Measurements from ENCODE around the gene TTC24. TPM values are rescaled to one million over a fixed set of nuclear protein-coding genes. Genes with fewer than 3 reads are reported as not detected.

The TTC24 gene
- polyA plus RNA-seq, 1 donor from 2014 or later = not detected

DNA sequence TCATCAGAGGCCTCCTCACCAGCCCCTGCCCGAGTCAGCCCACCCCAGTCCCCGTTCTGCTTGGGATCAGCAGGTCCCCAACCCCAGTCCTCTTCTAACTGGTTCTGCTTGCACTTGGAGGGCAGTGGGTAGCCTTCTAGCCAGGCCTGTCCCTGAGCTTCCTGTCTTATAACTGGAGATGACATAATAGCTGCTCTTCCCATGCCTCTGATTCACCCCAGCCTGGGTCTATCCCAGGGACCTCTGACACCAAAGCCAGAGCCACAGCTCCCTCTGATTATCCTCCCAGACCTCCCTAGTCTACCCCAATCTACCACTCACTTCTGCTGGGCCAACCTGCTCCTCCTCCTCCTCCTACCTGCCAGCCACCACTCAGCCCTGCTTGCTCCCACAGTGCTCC is 38.6 kb upstream of the TTC24 start:
- no peaks in the 10 kb centered on the region for H3K9me2 ChIP-seq (ENCODE audit: insufficient read depth, low read length)
- H3K4me2 ChIP-seq (ENCODE audit: low read length) = no peak overlapping the region
- H3K9ac ChIP-seq (ENCODE audit: low read length) = no peak overlapping the region
- H3K36me3 ChIP-seq (ENCODE audit: insufficient read depth, low read length) = no peaks in the 10 kb centered on the region
- TF ChIP-seq MXI1 (conservative IDR thresholded peaks at IDR 0.05; ENCODE audit: poor library complexity, severe bottlenecking) (no peak), EZH2 (IDR thresholded peaks at IDR 0.05; ENCODE audit: borderline replicate concordance, insufficient read depth, low read length, poor library complexity, severe bottlenecking) (no peak), TAF1 (IDR thresholded peaks at IDR 0.05; ENCODE audit: low read depth) (no peak)
- H3K9me3 ChIP-seq (ENCODE audit: low read length) = no peaks in the 10 kb centered on the region
- no peak overlapping the region for H2AFZ ChIP-seq (ENCODE audit: low read depth, low read length)
- no peaks in the 10 kb centered on the region for H3K79me2 ChIP-seq (replicated peaks; ENCODE audit: insufficient read depth, low read length)
- no peaks in the 10 kb centered on the region for H3F3A ChIP-seq (ENCODE audit: insufficient read depth, low read length, poor library complexity, severe bottlenecking)
- no peaks in the 10 kb centered on the region for H4K20me1 ChIP-seq (ENCODE audit: insufficient read depth)
- H3K27me3 ChIP-seq (ENCODE audit: insufficient read depth, low read depth, low read length) = no peaks in the 10 kb centered on the region
- no peak overlapping the region for H3K27ac ChIP-seq (ENCODE audit: low read length)
- no peak overlapping the region for H3K4me3 ChIP-seq (ENCODE audit: low read length)

DNA sequence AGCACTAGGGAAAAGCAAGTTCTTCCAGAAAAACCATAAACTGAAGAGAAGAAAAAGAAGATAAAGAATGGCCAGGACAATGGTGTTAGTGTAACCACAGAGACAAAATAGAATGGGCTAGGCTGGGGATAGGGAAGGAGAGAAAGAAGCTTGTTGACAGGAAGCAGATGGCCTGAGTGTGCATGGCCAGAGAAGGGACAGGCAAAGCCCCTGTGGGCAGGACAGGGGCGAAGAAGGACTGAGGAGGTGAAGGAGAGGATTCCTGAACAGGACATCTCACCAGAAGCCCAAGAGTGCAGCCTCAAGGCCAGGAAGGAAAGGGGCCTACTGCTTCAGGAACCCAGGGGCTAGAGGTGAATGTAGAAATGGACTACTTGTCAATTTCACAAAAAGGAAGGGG is 36.5 kb upstream of the TTC24 start:
- Histone ChIP-seq H3K9me2 (ENCODE audit: insufficient read depth, low read length) (no peaks in the 10 kb centered on the region), H3K9ac (ENCODE audit: low read length) (no peak overlapping the region), H3K79me2 (replicated peaks; ENCODE audit: insufficient read depth, low read length) (no peaks in the 10 kb centered on the region), H3K9me3 (ENCODE audit: low read length) (no peaks in the 10 kb centered on the region), H3K4me3 (ENCODE audit: low read length) (no peak overlapping the region), H3F3A (ENCODE audit: insufficient read depth, low read length, poor library complexity, severe bottlenecking) (no peaks in the 10 kb centered on the region), H3K27me3 (ENCODE audit: insufficient read depth, low read depth, low read length) (no peaks in the 10 kb centered on the region), H3K4me2 (ENCODE audit: low read length) (no peak overlapping the region), H2AFZ (ENCODE audit: low read depth, low read length) (no peak overlapping the region), H4K20me1 (ENCODE audit: insufficient read depth) (no peaks in the 10 kb centered on the region), H3K27ac (ENCODE audit: low read length) (no peak overlapping the region), H3K36me3 (ENCODE audit: insufficient read depth, low read length) (no peaks in the 10 kb centered on the region)
- TF ChIP-seq EZH2 (IDR thresholded peaks at IDR 0.05; ENCODE audit: borderline replicate concordance, insufficient read depth, low read length, poor library complexity, severe bottlenecking) (no peak), TAF1 (IDR thresholded peaks at IDR 0.05; ENCODE audit: low read depth) (no peak), SMC3 (conservative IDR thresholded peaks at IDR 0.05; ENCODE audit: poor library complexity) (no peak), CTCF (IDR thresholded peaks at IDR 0.05; ENCODE audit: poor library complexity, severe bottlenecking) (no peak), POLR2AphosphoS5 (IDR thresholded peaks at IDR 0.05) (no peak), REST (IDR thresholded peaks at IDR 0.05; ENCODE audit: borderline replicate concordance) (no peak), EP300 (conservative IDR thresholded peaks at IDR 0.05; ENCODE audit: poor library complexity, severe bottlenecking) (no peak), MXI1 (conservative IDR thresholded peaks at IDR 0.05; ENCODE audit: poor library complexity, severe bottlenecking) (no peak), RAD21 (conservative IDR thresholded peaks at IDR 0.05) (no peak)

Measured in neural cell (in vitro differentiated cells).